Stimulated activated CD8-positive, alpha-beta memory T cell treated with anti-CD3 and anti-CD28 coated beads, Interleukin-12 subunit alpha, Interleukin-12 subunit beta, amount 100 ng/mL, for 1 hour (primary cell): ENCODE data around the gene PHLDB2.

Source experiments
- DNase-seq: peaks from one replicate; pipeline ENCODE4 v3.0.0-alpha.2; 2020; ENCODE audit warnings: low read depth

Gene PHLDB2

GRCh38 chr3:111926266-111926676, 67.2 kb downstream of the PHLDB2 start:
- DNase-seq: no peak

- no peak for DNase-seq
These were observed 69.5 kb downstream of the PHLDB2 start for GRCh38 chr3:111928613-111929012.

- no peak for DNase-seq
These were observed 70.4 kb downstream of the PHLDB2 start for GRCh38 chr3:111929484-111929883.

GRCh38 chr3:111932946-111933345, 73.9 kb downstream of the PHLDB2 start:
- no peak for DNase-seq

- no peak for DNase-seq
These were observed 77.3 kb downstream of the PHLDB2 start for GRCh38 chr3:111936191-111936841.

- DNase-seq: no peak
These were observed 77.9 kb downstream of the PHLDB2 start for GRCh38 chr3:111936967-111937366.

GRCh38 chr3:111937871-111938270, 78.8 kb downstream of the PHLDB2 start:
- DNase-seq: no peak

GRCh38 chr3:111939873-111940272, 80.8 kb downstream of the PHLDB2 start:
- no peak for DNase-seq

GRCh38 chr3:111943533-111943932, 84.5 kb downstream of the PHLDB2 start:
- DNase-seq: no peak

GRCh38 chr3:111944372-111944771, 85.3 kb downstream of the PHLDB2 start:
- DNase-seq: no peak

- DNase-seq: no peak
These were observed 88.2 kb downstream of the PHLDB2 start for GRCh38 chr3:111947231-111947630.

GRCh38 chr3:111948786-111949185, 89.7 kb downstream of the PHLDB2 start:
- no peak for DNase-seq

- no peak for DNase-seq
These were observed 90.6 kb downstream of the PHLDB2 start for GRCh38 chr3:111949712-111950111.

GRCh38 chr3:111951032-111951431, 92.0 kb downstream of the PHLDB2 start:
- DNase-seq: no peak

- DNase-seq: no peak
These were observed 93.0 kb downstream of the PHLDB2 start for GRCh38 chr3:111952086-111952485.

- no peak for DNase-seq
These were observed 93.9 kb downstream of the PHLDB2 start for GRCh38 chr3:111952866-111953450.

- no peak for DNase-seq
These were observed 95.3 kb downstream of the PHLDB2 start for GRCh38 chr3:111954228-111954990.

GRCh38 chr3:111955876-111956275, 96.8 kb downstream of the PHLDB2 start:
- DNase-seq: no peak

GRCh38 chr3:111956449-111956848, 97.4 kb downstream of the PHLDB2 start:
- DNase-seq: no peak

- no peak for DNase-seq
These were observed 98.1 kb downstream of the PHLDB2 start for GRCh38 chr3:111956995-111957734.

GRCh38 chr3:111961461-111962164, 102.5 kb downstream of the PHLDB2 start:
- no peak for DNase-seq

GRCh38 chr3:111963424-111963823, 104.4 kb downstream of the PHLDB2 start:
- DNase-seq: no peak
